ENCODE results near the gene ITPRIPL2.

Gene ITPRIPL2

DNA sequence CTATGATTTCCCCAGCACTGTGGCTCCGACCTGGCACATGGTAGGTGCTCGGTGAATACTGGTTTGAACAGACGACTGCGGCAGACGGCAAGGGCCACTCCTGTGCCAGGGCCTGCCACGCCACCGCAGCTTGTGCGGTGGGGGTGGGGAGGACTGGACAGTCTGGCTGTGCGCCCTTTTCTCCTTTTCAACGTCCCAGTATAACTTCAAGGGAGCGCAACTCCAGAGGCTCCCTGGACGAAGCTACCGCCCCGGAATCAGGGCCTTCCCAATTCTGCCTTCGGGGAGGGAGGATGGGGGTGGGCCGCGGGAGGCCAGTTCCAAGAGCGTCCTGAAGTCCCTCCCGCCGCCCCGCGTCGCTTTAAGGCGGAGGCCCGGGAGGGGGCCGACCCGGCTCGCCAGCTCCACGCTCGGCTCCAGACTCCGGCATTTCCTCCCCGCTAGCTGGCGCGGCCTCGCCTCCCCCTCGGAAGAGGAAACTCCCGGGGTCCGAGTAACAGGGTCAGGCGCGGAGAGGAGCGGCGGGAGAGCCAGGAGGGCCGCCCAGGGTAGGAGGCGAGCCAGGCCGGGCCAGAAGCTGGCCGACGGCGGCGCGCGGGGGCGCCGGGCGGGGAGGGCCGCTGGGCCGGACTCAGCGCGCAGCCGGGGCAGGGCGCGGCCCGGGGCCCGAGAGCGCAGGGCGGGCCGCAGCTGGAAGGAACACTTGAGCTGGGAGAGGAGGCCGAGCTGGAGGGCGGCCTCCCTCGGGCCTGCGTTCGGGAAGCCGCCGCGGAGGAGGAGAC lies at the start of gene ITPRIPL2:
Gene ITPRIPL2 (plus strand): TSS at position 388 of the 782 bp plus-strand sequence. CDS start 498 bp downstream, outside the sequence.
- no peak for FAIRE-seq

- no peak for FAIRE-seq
Observed at GRCh38 chr16:19066988-19067348, 46.8 kb upstream of the ITPRIPL2 start.

- FAIRE-seq, result peak; percentile 99
Observed at GRCh38 chr16:19067349-19068236, 46.2 kb upstream of the ITPRIPL2 start, which contains the start of gene COQ7. COQ7 (plus strand) TSS chr16:19067614; CDS start chr16:19067665, 51 bp downstream.

- no peak for FAIRE-seq
Observed at GRCh38 chr16:19068237-19068815, 45.4 kb upstream of the ITPRIPL2 start.

DNA sequence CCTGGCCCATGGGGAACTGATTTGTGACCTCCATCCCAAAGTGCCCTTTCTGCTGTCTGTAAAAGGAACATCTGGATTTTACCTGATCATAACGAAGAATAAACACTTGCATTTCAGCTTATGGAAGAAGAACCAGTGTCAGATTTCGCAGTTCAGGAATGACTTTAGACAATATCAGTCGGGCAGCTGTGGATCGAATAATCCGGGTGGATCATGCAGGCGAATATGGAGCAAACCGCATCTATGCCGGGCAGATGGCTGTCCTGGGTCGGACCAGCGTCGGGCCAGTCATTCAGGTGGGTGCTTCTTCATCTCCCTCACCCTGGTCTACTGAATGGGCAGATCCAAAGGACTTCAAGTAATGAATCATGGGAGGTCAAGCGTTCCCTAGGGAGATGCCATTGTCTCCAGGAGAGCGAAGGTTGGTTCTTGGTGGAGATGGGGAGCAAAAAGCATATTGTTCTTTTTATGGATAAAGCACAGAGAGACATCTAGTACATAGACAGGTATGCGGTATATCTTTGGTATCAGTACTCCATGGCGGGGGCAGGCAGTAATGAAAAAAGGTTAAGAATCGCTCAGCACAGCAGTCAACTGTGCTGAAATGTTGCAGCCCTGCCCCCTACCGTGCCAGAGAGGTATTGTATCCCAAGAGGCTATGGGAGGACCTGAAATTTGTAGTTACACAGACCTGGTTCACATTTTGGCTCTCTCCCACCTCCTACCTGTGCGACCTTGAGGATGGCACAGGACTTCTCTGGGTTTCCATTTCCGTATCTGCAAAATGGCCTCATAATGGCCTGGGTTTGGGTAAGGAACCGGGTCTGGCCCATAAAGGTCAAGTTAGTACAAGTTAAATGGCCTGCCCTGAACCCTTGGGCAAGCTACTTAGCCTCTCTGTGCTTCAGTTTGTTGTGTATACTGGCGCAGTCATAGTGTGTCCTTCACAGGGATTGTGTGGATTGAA lies 41.7 kb upstream of the ITPRIPL2 start:
- FAIRE-seq, result no peak

DNA sequence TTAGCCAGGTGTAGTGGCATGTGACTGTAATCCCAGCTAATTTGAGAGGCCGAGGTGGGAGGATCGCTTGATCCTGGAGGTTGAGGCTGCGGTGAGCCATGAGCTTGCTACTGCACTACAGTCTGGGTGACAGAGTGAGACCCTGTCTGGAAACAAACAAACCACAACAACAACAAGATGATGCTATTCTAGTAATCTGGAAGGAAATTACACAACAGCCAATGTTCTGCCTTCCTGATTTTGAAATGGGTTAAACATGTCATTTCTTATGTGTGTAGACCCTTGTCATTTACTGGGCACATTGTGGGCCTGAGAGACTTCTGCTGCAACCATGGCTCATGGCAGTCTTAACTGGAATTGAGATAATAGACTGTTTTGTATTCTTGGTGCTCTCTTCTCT lies 40.4 kb upstream of the ITPRIPL2 start:
- FAIRE-seq, result no peak

DNA sequence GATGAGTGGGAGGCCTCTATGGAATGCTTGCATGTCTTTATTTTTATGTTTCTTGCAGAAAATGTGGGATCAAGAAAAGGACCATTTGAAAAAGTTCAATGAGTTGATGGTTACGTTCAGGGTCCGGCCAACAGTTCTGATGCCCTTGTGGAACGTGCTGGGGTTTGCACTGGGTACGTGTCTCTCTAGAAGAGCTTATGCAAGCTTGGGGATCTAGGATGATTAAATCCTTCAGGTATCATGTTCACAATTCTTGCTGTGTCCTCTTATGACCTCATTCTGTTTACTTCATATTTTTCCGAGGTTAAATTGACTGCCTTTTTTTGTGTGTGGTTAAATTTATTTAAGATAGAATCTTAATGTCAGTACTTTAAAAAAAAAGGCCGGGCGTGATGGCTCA lies 39.9 kb upstream of the ITPRIPL2 start:
- FAIRE-seq, result no peak

DNA sequence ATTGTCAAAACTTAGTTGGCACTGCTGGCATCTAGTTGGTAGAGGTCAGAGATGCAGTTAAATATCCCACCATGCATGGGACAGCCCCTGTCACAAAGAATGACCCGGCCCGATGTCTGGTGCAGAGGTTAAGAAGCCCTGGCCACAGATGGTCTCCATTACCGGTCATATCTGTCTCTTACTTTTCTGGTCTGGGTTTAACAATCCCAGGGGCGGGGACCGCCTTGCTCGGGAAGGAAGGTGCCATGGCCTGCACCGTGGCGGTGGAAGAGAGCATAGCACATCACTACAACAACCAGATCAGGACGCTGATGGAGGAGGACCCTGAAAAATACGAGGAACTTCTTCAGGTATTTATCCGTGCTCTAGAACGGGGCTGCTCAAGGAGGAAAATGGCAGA lies 38.3 kb upstream of the ITPRIPL2 start:
- no peak for FAIRE-seq

GRCh38 chr16:19077879-19078278 lies 35.9 kb upstream of the ITPRIPL2 start:
- FAIRE-seq, result no peak

GRCh38 chr16:19083670-19084069 lies 30.1 kb upstream of the ITPRIPL2 start:
- FAIRE-seq, result no peak

DNA sequence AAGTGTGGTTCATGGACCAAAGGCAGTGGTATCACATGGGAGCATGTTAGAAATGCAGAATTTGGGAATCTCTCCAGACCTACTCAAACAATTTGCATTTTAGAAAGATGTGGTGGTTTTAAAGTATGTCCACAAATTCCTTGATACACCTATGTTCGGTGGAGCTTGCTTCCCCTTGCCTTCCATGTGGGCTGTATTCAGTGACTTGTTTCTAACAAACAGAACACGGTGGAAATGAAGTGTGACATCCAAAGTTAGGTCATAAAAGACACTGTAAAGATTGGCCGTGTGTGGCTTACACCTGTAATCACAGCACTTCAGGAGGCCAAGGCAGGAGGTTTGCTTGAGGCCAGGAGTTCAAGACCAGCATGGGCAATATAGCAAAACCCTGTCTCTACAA lies 29.6 kb upstream of the ITPRIPL2 start:
- no peak for FAIRE-seq

GRCh38 chr16:19084879-19085278 lies 28.9 kb upstream of the ITPRIPL2 start:
- no peak for FAIRE-seq

DNA sequence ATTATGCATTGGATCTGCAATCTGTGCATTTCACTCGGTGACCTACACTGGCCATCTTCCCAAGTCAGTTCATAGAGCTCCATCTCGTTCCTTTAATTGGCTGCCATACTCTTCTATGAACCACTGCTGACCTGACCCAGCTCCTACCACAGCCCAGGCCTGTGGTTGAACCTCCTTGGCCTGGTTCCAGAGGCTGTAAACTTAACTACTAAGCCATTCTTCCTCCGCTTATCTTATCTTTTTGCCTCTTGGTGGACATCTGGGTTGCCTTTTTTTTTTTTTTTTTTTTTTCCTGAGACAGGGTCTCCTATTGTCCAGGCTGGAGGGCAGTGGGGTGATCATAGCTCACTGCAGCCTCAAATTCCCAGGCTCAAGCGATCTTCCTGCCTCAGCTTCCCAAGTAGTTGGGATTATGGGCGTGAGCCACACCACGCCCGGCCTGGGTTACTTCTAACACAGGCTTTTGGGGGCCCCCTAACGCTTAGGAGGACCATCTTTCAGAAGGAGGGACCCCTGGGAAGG lies 28.0 kb upstream of the ITPRIPL2 start:
- no peak for FAIRE-seq

DNA sequence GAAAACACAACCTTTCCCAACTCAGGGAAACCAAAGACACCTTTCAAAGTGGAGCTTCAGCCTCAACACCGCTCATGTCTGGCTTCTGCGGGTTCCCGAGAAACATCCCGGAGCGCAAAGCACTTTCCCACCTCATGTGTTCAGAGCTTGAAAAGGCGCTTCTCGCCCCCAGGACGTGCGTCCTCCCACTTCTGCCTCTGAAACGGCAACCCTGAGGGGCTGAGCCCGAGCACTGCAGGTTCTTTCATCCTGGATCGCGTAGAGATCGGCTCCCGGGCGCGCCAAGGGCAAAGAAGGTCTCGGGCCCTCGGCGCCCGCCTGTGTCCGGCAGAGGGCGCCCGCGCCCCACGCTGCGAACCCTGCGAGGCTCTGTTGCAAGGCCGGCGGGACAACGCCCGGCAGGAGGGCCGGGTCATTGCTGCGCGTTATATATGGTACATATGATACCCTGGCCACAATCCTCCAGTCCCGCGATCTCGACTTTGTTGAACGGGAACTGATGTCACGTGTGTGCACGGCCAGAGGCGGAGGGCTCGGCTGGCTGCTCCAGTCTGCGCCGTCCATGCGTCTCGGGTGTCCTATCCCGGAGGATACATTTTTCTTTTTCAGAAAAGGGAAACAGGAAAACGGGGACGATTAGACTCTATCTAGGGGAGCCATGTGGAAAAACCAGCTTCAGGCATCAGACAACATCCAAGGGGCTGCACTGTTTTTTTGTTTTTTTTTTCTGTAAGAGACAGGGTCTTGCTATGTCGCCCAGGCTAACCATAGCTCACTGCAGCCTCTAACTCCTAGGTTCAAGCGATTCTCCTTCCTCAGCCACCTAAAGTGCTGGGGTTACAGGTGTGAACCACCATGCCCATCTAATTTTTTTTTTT lies 27.2 kb upstream of the ITPRIPL2 start:
- FAIRE-seq, result no peak

DNA sequence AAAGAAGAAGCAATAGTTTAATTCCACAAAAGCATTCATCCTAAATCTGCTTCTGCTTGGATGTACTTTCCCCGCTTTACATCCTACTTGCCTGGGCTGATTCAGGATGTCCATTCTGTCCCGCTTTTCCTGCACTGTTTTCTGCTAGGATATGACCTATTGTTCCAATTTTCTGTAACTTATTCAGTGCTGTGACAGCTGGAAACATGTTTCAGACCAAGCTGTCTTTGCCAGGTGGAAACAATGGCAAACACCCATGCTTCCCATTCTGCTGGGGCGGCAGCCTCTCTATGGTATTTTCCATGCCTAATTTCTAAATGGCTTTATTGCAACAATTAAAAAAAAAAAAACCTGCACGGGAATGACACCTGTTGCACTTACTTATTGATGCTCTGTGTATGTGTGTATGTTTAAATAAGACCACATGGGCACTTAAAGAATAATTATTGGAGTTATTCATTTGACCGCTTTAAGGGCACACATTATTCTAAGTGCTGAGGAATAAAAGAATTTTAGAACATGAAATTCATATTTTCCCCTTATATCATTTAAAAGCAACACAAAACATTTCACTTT lies 25.3 kb upstream of the ITPRIPL2 start:
- no peak for FAIRE-seq

GRCh38 chr16:19089410-19089955 lies 24.3 kb upstream of the ITPRIPL2 start:
- no peak for FAIRE-seq

GRCh38 chr16:19090916-19091315 lies 22.8 kb upstream of the ITPRIPL2 start:
- FAIRE-seq, result no peak

GRCh38 chr16:19092653-19093410 lies 20.9 kb upstream of the ITPRIPL2 start:
- no peak for FAIRE-seq
